GM12878 (cell line): ENCODE measurements around the gene SRGAP2C.
"Not testable (repeated sequence)": the region's sequence is repeated elsewhere in the genome, so short reads cannot be mapped to it uniquely, and the experiment has no call there.

ENCODE experiments used
- ESRRA ChIP-seq: IDR thresholded peaks from 2 replicates; pipeline ENCODE4 v1.6.1; 2012; ENCODE audit warnings: mild to moderate bottlenecking, low read length, improper control_type of control experiment
- POLR2AphosphoS5 ChIP-seq: IDR thresholded peaks from 2 replicates; pipeline ENCODE4 v1.6.1; 2011; ENCODE audit warnings: mild to moderate bottlenecking, low read length, inconsistent platforms
- SP1 ChIP-seq: IDR thresholded peaks from one replicate; pipeline ENCODE4 v1.6.1; 2011; ENCODE audit warnings: low read depth, low read length

DNA sequence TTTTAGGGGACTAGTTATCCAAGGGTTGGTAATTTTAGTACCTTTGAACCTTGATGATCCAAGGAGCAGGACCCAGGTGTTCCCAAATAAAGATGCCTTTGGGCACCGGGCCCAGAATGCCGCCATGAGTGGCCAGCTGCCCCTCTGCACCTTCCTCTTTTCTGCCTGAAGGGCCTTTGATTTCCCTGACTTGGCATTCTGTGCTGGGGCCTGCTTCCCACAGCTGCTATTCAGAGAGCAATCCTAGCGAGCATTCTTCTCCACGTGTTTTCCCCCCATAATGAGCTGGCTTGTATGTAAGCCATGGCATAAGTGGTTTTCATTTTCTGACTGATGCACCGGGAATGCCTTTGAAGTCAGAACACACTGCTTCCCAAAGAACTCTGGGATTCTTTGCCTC, 184.1 kb downstream of the SRGAP2C start:
- not testable (repeated sequence) for TF ChIP-seq POLR2AphosphoS5, SP1, ESRRA
